ENCODE data around the gene CASP14.

The CASP14 gene

GRCh38 chr19:15045506-15045905 is 3.8 kb upstream of the CASP14 start:
- no peaks in the 10 kb centered on the region for H3K4me1 ChIP-seq (ENCODE audit: low read length)
- H2AFZ ChIP-seq (ENCODE audit: low read length), result no peak overlapping the region
- H3K9me2 ChIP-seq (replicated peaks; ENCODE audit: insufficient read depth, low read length), result no peaks in the 10 kb centered on the region
- no peaks in the 10 kb centered on the region for H3F3A ChIP-seq (ENCODE audit: insufficient read depth, low read length)
- no peaks in the 10 kb centered on the region for H3K36me3 ChIP-seq (replicated peaks; ENCODE audit: insufficient read depth, low read length)
- no peaks in the 10 kb centered on the region for H3K9me3 ChIP-seq (replicated peaks; ENCODE audit: insufficient read depth, low read length)
- TF ChIP-seq CTCF (IDR thresholded peaks at IDR 0.05; ENCODE audit: low read length), result no peak
- TF ChIP-seq EZH2phosphoT487 (IDR thresholded peaks at IDR 0.05; ENCODE audit: low read length), result no peak
- TF ChIP-seq EZH2 (optimal IDR thresholded peaks at IDR 0.05; ENCODE audit: low read depth, low read length), result no peak
- H3K79me2 ChIP-seq (ENCODE audit: low read length), result no peaks in the 10 kb centered on the region
- H3K4me2 ChIP-seq (ENCODE audit: low read depth, low read length), result no peak overlapping the region
- H3K9ac ChIP-seq (ENCODE audit: low read length), result no peak overlapping the region
- no peak for DNase-seq
- H3K27me3 ChIP-seq (replicated peaks; ENCODE audit: insufficient read depth, low read length), result peaks cover 65% of the 10 kb centered on the region
- H4K20me1 ChIP-seq (ENCODE audit: insufficient read depth, low read length), result no peaks in the 10 kb centered on the region
- no peak overlapping the region for H3K27ac ChIP-seq (ENCODE audit: low read length)
- no peak overlapping the region for H3K4me3 ChIP-seq (ENCODE audit: low read length)

GRCh38 chr19:15047680-15048079 is 1.6 kb upstream of the CASP14 start:
- Histone ChIP-seq H3K4me2 (ENCODE audit: low read depth, low read length) (no peak overlapping the region), H3K79me2 (ENCODE audit: low read length) (no peaks in the 10 kb centered on the region), H3K4me3 (ENCODE audit: low read length) (no peak overlapping the region), H3K36me3 (replicated peaks; ENCODE audit: insufficient read depth, low read length) (no peaks in the 10 kb centered on the region), H4K20me1 (ENCODE audit: insufficient read depth, low read length) (no peaks in the 10 kb centered on the region), H3K9me3 (replicated peaks; ENCODE audit: insufficient read depth, low read length) (no peaks in the 10 kb centered on the region), H3K27me3 (replicated peaks; ENCODE audit: insufficient read depth, low read length) (peaks cover 69% of the 10 kb centered on the region), H3K9me2 (replicated peaks; ENCODE audit: insufficient read depth, low read length) (no peaks in the 10 kb centered on the region), H3K4me1 (ENCODE audit: low read length) (no peaks in the 10 kb centered on the region), H3K9ac (ENCODE audit: low read length) (no peak overlapping the region), H2AFZ (ENCODE audit: low read length) (no peak overlapping the region), H3K27ac (ENCODE audit: low read length) (no peak overlapping the region), H3F3A (ENCODE audit: insufficient read depth, low read length) (no peaks in the 10 kb centered on the region)
- DNase-seq, result no peak
- TF ChIP-seq CTCF (IDR thresholded peaks at IDR 0.05; ENCODE audit: low read length), result no peak
- TF ChIP-seq EZH2 (optimal IDR thresholded peaks at IDR 0.05; ENCODE audit: low read depth, low read length), result no peak
- no peak for TF ChIP-seq EZH2phosphoT487 (IDR thresholded peaks at IDR 0.05; ENCODE audit: low read length)

GRCh38 chr19:15048128-15048527 is 1.2 kb upstream of the CASP14 start:
- Histone ChIP-seq H3K4me2 (ENCODE audit: low read depth, low read length) (no peak overlapping the region), H3K4me1 (ENCODE audit: low read length) (no peaks in the 10 kb centered on the region), H3K9me2 (replicated peaks; ENCODE audit: insufficient read depth, low read length) (no peaks in the 10 kb centered on the region), H3K27ac (ENCODE audit: low read length) (no peak overlapping the region), H3K9ac (ENCODE audit: low read length) (no peak overlapping the region), H3K36me3 (replicated peaks; ENCODE audit: insufficient read depth, low read length) (no peaks in the 10 kb centered on the region), H3K79me2 (ENCODE audit: low read length) (no peaks in the 10 kb centered on the region), H4K20me1 (ENCODE audit: insufficient read depth, low read length) (no peaks in the 10 kb centered on the region), H2AFZ (ENCODE audit: low read length) (no peak overlapping the region), H3K4me3 (ENCODE audit: low read length) (no peak overlapping the region), H3K9me3 (replicated peaks; ENCODE audit: insufficient read depth, low read length) (no peaks in the 10 kb centered on the region), H3K27me3 (replicated peaks; ENCODE audit: insufficient read depth, low read length) (peaks cover 67% of the 10 kb centered on the region), H3F3A (ENCODE audit: insufficient read depth, low read length) (no peaks in the 10 kb centered on the region)
- TF ChIP-seq CTCF (IDR thresholded peaks at IDR 0.05; ENCODE audit: low read length), result no peak
- no peak for TF ChIP-seq EZH2phosphoT487 (IDR thresholded peaks at IDR 0.05; ENCODE audit: low read length)
- TF ChIP-seq EZH2 (optimal IDR thresholded peaks at IDR 0.05; ENCODE audit: low read depth, low read length), result no peak
- no peak for DNase-seq

All from MM.1S (cell line).